GM15510 (cell line): Measurements from ENCODE around the gene PSMD6.

Experiments used
- POLR2A ChIP-seq: IDR thresholded peaks from 3 replicates; pipeline ENCODE4 v1.6.1; 2011; ENCODE audit warnings: borderline replicate concordance; ENCODE audit not compliant: insufficient read length; ENCODE audit errors: extremely low read depth

PSMD6 gene

DNA sequence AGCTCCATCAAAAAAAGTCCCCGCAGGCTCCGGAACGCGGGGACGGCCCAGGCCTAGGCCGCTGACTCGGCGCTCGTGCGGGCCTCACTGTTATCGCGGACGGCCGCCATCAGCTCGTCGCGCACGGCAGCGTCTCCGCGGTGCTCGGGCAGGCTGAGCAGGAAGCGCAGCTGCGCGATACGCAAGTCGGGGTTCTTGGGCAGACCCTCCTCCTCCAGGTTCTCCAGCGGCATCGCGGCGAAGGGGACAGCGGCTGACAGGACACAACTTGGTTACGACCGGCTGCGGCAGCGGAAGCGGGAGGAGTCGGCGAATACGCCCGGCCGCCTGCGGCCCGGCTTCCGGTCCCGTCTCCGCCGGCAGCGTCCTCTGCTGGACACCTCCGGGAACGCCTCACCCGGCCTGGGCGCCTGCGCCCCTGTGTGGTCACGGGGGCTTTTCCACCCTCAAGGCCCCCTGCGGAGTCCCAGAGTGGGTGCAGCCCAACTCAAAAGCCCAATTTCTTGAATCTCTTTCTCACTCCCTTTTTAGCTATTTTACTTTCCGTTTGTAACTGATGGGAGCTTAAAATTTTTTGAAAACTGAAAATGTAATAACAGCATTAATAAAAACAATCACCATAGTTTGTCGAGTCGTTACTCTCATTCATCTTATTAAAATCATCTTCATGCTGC, at the start of gene PSMD6:
Gene PSMD6, minus strand, starts transcription at position 308 of the 674 bp plus-strand sequence. Its CDS starts 75 bp downstream, at position 233.
- TF ChIP-seq POLR2A = peak; percentile 77

DNA sequence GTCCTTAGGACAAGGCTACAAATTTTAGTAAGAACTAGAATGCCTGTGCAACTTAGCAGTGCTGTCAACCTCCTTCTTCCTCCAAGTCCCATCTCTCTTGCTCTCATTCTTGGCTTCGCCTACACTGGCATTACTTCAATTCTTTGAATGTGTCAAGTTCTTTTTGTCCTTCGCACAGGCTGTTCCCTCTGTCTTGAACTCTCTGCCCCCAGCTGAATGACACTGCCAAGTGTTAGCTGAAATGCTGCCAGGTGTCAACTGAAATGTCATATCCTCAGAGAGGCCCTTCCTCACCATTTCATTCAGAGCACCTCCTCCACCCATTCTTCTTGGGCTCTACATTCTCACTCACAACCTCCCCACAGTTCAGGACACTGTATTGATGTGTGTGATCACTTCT, 48.8 kb upstream of the PSMD6 start:
- no peak for TF ChIP-seq POLR2A

DNA sequence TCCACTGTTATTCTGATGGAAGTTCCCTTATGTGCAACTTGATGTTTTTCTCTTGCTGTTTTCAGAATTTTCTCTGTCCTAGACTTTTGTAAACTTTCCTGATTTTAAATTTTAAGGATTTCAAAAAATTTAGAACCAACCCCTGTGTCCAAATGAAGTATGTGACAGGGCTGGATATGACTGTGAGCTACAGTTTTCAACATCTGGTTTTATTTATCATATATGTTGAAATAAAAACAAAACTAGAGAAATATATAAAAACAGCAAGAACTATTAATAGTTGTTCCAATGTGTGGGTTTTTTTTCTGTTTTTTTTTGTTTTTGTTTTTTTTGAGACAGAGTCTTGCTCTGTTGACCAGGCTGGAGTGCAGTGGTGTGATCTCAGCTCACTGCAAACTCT, 47.4 kb upstream of the PSMD6 start:
- no peak for TF ChIP-seq POLR2A

DNA sequence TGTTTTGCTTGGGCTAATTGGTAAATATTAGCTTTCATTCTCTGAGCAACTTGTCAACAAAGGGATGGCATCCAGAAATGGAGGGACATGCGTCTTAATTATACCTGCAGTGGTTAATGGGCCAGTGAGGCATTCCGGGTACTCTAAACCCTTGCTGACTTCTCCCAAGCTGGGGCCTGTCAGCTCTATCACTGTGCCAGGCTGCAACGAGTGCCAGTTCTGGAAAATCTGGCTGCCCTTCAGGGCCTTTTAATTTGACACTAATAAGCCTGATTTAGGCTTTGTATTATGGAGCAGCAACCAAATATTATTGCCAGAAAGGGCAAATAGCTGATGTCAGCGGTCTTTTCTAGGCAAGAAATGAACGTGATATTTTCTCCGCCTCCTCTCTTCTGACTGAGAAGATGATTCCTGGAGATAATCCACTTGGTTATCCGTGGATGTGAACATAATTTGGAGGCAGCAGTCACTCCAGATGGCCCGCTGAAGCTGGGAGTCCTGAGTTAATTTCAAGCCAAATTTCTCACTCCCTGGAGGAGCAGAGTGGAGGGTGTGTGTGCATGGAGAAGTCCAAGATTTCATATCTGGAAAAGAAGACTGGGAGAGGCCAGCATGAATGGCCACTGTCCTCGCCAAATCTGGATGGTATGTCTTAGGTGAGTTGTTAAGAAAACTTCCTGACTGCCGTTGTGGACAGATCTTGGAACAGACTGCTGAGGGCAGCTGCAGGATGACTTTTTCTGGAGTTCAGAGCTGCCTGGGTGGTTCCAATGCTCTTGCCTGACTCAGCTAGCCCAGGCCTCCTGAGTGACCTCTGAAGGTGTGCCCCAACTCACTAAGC, 44.4 kb upstream of the PSMD6 start:
- TF ChIP-seq POLR2A = no peak

DNA sequence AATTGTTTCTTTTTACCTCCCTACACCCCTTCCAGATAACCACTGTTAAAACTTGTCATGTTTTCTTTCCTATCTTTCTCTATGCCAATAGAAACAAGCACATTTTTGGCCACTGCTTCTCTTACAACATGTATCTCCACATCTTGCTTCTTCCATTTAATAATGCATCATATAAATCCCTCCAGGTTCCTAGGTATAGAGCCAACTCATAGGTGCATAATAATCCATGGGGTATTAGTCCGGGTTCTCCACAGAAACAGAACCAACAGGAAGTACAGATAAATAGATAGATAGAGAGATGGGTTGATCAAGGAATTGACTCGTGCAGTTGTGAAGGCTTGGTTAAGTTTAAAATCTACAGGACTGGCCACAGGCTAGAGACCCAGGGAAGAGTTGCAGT, 41.5 kb upstream of the PSMD6 start:
- TF ChIP-seq POLR2A = no peak

DNA sequence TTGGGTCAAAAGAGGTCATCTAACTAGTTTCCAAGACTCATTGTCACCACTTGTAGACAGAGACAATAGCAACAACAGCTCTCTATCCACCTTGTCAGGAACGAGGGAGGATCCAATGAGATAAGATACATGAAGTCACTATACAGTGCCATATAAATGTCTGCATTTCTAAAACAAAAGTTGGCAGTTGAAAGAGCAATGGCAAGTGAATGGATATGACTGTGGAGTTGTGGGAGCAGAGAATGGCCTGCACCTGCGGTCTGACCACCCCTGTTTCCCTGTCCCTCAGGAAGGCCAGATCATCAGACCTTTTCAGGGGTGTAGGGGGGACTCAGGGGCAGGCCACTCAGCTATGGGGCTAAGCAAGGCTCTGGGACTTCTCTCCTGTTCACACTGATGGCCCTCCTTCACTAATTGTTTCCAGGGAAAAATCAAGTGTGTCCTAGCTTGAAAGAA, 40.7 kb upstream of the PSMD6 start:
- TF ChIP-seq POLR2A = no peak

DNA sequence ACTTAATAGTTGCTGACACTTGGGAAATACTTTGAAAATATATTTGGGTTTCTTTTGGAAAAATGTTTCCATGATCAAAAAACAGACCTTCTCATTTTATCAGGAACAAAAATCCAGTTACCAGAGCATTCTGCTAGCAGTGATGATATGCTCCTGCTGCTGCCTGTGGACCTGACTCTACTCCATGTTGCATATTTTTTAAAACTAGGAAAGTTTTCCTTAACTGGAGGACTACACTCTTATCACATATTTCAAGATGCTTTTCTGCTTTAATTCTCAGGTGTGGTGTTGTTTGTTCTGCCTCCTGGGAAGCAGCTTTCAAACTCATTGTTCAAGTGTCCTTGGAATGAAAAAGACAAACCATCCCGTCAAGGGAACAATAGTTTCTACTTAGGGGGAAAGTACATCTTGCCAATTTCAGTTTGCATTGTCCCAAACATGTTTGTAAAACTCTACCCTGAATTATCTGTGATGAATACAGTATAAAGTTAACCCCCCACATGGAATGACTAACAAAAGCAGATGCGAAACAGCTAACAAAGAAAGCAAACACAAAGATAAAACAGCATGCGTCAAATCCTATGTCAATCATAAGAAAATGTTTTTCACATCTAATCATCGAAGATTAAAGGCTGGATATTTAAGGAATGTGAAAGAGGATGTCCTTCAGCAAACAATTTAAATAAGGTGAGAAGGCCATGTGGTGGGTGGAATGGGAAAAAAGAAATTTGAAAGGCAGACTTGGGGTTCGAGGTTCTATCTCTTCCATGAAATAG, 40.1 kb upstream of the PSMD6 start:
- no peak for TF ChIP-seq POLR2A

DNA sequence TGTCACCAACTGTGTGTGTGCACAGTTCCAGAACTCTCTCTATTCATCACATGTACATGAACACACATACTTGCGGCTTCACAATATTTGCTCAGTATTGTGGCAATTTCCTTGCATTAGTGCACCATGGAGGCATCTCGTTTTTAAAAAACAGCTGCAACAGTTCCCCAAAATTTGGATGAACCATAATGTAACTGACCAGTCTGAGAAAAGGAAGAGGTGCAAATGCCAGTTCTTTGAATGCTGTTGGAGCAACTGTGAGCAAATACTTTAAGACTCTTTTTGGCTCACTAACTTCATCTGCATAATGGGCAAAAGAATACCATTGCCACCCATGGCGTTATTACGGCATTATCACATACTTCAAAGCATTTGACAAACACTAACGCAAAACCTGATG, 38.3 kb upstream of the PSMD6 start:
- no peak for TF ChIP-seq POLR2A

DNA sequence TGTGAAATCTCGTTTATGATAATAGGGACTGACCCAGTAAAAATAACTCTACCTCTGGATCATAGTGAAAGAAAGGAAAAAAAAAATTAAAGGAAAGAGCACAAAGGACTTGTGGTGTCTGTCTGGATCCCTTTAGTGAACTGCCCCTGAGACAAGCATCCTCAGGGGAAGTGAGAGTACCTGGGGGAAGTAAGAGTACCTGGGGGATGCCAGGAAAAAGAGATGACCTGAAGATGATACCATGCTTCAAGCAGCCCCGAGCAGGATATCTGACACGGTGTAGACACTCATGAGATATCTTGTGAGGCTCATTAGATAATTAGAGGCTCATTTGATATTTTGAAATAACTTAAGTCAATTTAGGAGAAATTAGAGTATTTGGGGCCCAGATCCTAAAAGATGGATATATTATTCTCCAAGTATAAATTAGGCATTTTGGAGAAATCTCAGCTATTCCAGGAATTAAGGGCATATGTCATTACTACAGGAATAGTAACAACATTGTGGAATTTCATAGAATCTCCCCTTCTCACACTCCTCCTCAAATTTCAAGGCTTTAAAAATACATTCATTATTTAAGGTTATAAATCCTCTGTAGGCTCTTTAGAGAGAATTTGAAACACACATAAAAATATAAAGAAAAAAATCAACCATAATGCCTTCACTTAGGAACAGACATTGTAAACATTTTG, 36.3 kb upstream of the PSMD6 start:
- TF ChIP-seq POLR2A = no peak

DNA sequence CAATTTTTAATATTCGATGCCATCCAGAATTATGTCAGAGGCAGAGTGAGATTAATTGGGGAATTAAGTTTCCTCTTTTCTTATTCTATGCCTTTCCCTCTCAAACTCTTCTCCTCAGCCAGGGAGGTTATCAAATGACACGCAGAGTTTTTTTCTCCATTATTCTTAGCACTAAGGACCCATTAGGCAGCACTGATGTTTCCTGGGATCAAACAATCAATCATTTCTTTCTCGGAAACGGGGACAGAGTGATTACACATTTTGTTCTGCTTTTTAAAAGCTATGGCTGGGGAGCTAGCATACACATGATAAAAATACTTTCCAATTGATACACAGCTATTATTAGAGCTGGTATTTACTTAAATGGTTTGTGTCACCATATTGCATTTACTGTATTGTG, 35.3 kb upstream of the PSMD6 start:
- no peak for TF ChIP-seq POLR2A

DNA sequence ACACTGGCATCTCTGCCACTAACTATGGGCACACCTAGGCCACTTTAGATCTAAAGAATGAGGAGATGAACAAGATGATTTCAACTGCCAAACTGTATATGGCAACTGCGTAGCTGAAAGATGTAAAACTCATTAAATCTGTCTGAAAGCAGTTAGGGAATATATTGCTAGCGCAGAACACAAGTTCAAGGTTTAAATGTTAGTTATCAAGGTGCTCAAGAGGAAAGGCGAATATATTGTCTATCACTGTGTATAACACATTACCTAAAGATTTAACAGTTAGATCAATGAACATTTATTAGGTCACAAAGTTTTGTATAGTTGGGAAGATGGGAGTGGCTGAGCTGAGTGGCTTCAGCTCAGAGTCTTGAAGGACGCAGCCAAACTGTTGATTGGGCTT, 33.9 kb upstream of the PSMD6 start:
- TF ChIP-seq POLR2A = no peak

DNA sequence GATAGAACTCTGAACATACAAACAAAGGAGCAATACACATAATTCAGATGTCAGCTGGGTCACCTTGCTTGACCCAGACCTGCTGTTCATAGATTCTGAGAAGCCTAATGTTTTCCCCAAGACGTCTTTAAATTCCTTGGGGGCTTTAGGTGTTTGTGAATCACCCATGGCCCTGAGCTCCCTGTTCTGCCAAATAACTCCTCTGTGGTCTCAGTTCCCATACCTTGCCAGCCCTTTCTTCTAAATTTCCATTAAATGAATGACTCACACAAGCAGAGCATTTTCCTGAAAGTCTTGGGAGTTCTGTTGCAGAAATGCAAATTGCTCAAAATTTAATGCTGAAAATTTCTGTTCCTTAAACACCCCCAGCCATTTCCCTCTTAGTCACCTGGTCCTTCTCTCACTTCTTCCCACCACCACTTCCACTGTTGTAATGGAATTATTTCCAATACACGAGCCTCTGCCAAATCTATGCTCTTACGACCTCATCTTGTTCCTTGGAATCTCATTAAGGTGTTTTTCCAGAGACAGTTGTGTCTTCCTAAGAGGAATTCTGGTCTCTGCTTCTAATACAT, 33.4 kb upstream of the PSMD6 start:
- TF ChIP-seq POLR2A = no peak

DNA sequence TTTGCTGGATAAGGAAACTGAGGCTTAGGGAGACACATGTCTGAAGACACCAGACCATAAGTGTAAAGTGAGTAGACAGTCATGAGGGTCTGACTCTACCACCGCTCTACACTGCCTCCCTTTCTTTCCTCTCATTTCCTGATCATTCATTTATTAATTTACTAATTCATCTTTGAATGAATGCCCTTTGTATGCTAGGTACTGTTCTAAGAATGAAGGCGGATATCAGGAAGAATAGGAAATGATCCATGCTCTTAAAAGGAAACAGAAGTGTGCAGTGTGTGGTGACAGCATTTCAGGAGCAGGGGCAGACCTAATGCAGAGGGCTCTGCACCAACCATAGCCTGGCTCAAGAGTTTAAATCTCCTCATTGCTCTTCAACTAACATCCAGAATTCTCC, 31.8 kb upstream of the PSMD6 start:
- no peak for TF ChIP-seq POLR2A

DNA sequence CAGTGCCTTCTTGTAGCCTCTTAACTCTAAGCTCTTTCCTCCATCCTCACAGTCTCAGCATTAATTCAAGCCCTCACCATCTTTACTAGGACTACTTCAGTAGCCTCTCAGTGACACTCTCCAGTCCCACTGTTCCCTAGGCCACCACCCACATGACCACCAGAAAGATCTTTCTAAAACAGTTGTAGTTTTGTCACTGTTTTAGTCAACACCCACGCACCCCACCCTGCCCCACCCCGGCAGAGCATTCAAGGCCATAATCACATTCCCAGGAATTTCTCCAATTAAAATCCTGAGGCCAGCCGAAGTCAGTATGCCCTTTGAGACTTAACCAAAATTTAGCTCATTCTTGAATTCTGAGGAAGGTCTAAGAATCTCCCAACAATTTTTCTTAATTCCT, 31.2 kb upstream of the PSMD6 start:
- TF ChIP-seq POLR2A = no peak

DNA sequence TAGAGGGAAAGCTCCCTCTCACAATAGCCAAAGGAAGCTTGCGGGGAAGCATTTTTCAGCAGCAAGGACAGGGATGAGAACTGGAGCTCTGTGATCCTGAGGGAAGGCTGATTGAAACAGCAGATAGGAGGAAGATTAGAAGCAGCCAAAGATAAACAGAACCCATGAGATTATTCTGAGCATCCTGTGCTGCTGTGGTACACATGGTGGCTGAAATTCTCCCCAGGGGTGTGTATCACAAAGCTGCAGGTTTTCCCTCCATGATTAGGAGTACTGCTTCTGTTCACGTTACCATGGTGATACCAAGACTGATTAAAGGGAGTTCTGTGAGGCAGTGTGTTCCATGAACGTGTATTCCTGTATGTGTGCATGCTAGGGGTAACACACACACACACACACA, 30.3 kb upstream of the PSMD6 start:
- TF ChIP-seq POLR2A = no peak

DNA sequence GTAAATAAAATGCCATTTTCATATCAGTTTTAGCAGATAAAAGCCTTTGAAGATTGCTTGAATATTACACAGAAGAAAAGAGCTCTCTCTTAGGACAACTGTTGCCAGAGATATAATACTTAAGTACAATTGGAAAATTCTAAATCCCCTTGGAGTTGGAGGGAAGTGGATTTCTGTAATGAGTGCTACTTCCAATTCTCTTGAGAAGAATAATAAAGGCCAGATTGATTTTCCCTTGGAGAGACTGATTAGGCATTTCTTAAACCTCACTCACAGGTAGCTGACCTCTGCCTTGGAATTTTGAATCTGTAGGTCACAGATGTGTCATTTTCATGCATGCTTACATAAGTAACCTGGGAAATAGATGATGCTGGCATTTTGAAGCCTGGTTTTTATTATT, 29.8 kb upstream of the PSMD6 start:
- TF ChIP-seq POLR2A = no peak
